Nephron (organoid): ENCODE data around the gene YWHAG.

Experiments used
- H3K27ac Mint-ChIP-seq, 3 experiments: 2 replicates each; pipeline ENCODE4 v1.8.0; 2020; ENCODE audit warnings: mixed read lengths in 3 of 3, mild to moderate bottlenecking in 2 of 3, moderate library complexity in 1 of 3
- H3K27me3 Mint-ChIP-seq: 2 replicates; pipeline ENCODE4 v1.8.0; 2021; ENCODE audit warnings: low read depth, mild to moderate bottlenecking, moderate library complexity, mixed read lengths
- H3K36me3 Mint-ChIP-seq: 2 replicates; pipeline ENCODE4 v1.8.0; 2020; ENCODE audit warnings: low read depth, mixed read lengths
- H3K4me1 Mint-ChIP-seq: 2 replicates; pipeline ENCODE4 v1.8.0; 2020; ENCODE audit warnings: mixed read lengths
- H3K4me3 Mint-ChIP-seq, 3 experiments: 2 replicates each; pipeline ENCODE4 v1.8.0; 2020; ENCODE audit warnings: mild to moderate bottlenecking in 3 of 3, mixed read lengths in 3 of 3, moderate library complexity in 2 of 3
- H3K9me3 Mint-ChIP-seq: 2 replicates; pipeline ENCODE4 v1.8.0; 2020; ENCODE audit warnings: mixed read lengths
- CTCF ChIP-seq, 3 experiments: fragments of 200-600 bp; sonication (generic); IDR thresholded peaks; one replicate each; pipeline ENCODE4 v1.5.0; 2021; ENCODE audit warnings: antibody characterized with exemption in 3 of 3; ENCODE audit not compliant: unreplicated experiment in 3 of 3

Gene YWHAG

GRCh38 chr7:76356115-76356514, 2.7 kb downstream of the YWHAG start:
- peaks cover 53% of the 10 kb centered on the region for H3K4me1 Mint-ChIP-seq
- no peaks in the 10 kb centered on the region for H3K27me3 Mint-ChIP-seq
- no peak for TF ChIP-seq CTCF (IDR thresholded peaks at IDR 0.05; ENCODE audit: unreplicated experiment in 3 of 3)
- H3K27ac Mint-ChIP-seq: peak overlapping the region; percentile 19 to 27 (median 21)
- peak overlapping the region; percentile 59 to 79 (median 67) for H3K4me3 Mint-ChIP-seq
- H3K9me3 Mint-ChIP-seq: no peaks in the 10 kb centered on the region
- peaks cover 50% of the 10 kb centered on the region for H3K36me3 Mint-ChIP-seq

GRCh38 chr7:76354981-76355730, 3.6 kb downstream of the YWHAG start:
- peak overlapping the region in 1 of 3 experiments; percentile 21 for H3K27ac Mint-ChIP-seq
- no peaks in the 10 kb centered on the region for H3K9me3 Mint-ChIP-seq
- peak overlapping the region; percentile 16 to 71 (median 59) for H3K4me3 Mint-ChIP-seq
- TF ChIP-seq CTCF (IDR thresholded peaks at IDR 0.05; ENCODE audit: unreplicated experiment in 3 of 3): no peak
- H3K27me3 Mint-ChIP-seq: no peaks in the 10 kb centered on the region
- H3K4me1 Mint-ChIP-seq: peaks cover 55% of the 10 kb centered on the region
- H3K36me3 Mint-ChIP-seq: peaks cover 59% of the 10 kb centered on the region

GRCh38 chr7:76354516-76354915, 4.3 kb downstream of the YWHAG start:
- Mint-ChIP-seq H3K27ac (no peak overlapping the region), H3K36me3 (peaks cover 66% of the 10 kb centered on the region), H3K27me3 (no peaks in the 10 kb centered on the region), H3K4me1 (peaks cover 49% of the 10 kb centered on the region), H3K4me3 (peak overlapping the region in 1 of 3 experiments; percentile 60), H3K9me3 (no peaks in the 10 kb centered on the region)
- TF ChIP-seq CTCF (IDR thresholded peaks at IDR 0.05; ENCODE audit: unreplicated experiment in 3 of 3): no peak

GRCh38 chr7:76353744-76354143, 5.0 kb downstream of the YWHAG start:
- H3K4me3 Mint-ChIP-seq: no peak overlapping the region
- no peak for TF ChIP-seq CTCF (IDR thresholded peaks at IDR 0.05; ENCODE audit: unreplicated experiment in 3 of 3)

GRCh38 chr7:76352193-76352592, 6.6 kb downstream of the YWHAG start:
- Mint-ChIP-seq H3K4me3 (peak overlapping the region in 1 of 3 experiments; percentile 37), H3K4me1 (peaks cover 50% of the 10 kb centered on the region), H3K27me3 (no peaks in the 10 kb centered on the region), H3K9me3 (no peaks in the 10 kb centered on the region), H3K36me3 (peaks cover 74% of the 10 kb centered on the region), H3K27ac (peak overlapping the region; percentile 54 to 65 (median 59))
- TF ChIP-seq CTCF (IDR thresholded peaks at IDR 0.05; ENCODE audit: unreplicated experiment in 3 of 3): no peak

More at GRCh38 chr7:76353744-76354143, 5.0 kb downstream of the YWHAG start:
- H3K27me3 Mint-ChIP-seq: no peaks in the 10 kb centered on the region
- peaks cover 71% of the 10 kb centered on the region for H3K36me3 Mint-ChIP-seq
- H3K9me3 Mint-ChIP-seq: no peaks in the 10 kb centered on the region
- peaks cover 47% of the 10 kb centered on the region for H3K4me1 Mint-ChIP-seq
- no peak overlapping the region for H3K27ac Mint-ChIP-seq

- Mint-ChIP-seq H3K27me3 (no peaks in the 10 kb centered on the region), H3K27ac (peak overlapping the region in 1 of 3 experiments; percentile 6), H3K36me3 (peaks cover 77% of the 10 kb centered on the region), H3K4me1 (peaks cover 51% of the 10 kb centered on the region), H3K9me3 (no peaks in the 10 kb centered on the region), H3K4me3 (no peak overlapping the region)
- TF ChIP-seq CTCF (IDR thresholded peaks at IDR 0.05; ENCODE audit: unreplicated experiment in 3 of 3): no peak
Measured at GRCh38 chr7:76351372-76351771, 7.4 kb downstream of the YWHAG start.
